ENCODE results near the gene AHSG. TPM values are rescaled to one million over a fixed set of nuclear protein-coding genes. Genes with fewer than 3 reads are reported as not detected.
"Not testable (repeated sequence)": the region's sequence is repeated elsewhere in the genome, so short reads cannot be mapped to it uniquely, and the experiment has no call there.

Gene AHSG
- total RNA-seq, 1 experiment from 2014 or later = 1.6 TPM

DNA sequence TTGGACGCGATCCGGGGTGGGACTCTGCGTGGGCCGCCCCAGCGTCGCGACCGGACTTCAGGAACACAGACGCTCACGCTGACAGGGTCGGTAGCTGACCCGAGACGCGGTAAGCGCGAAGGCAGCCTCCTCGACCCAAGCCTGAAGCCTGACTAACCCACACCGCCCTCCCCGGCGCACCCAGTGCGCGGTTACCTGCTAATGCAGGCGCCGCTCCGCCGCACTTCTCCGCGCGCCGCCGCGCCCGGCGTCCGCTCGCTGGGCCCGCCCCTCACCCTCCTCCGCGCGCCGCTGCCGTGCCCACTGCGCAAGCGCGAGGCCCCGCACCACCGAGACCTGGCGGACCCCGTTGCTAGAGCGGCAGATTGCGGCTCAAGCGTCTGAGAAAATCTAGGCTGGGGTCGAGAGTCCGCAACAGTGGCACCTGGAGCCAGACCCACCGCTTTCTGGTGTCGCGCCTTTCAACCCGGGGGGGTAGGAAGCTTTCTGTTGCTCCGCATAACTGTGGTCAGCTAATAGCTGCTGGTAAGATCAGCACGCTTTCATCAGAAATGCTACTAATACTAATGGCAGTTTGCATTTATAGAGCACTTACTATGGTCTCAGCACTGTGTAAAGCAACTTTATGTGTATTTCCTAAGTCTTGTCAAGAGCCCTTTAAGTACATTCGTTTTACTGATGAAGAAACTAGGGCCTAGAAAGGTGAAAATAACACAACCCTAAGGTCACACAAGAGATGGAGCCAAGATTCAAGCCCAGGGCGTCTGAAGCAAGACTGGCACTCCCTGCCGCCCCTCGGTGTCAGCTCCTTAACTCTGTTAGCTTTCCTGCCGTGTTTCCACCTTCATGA is 45.6 kb upstream of the AHSG start, which contains the start of gene TBCCD1:
TBCCD1 (minus strand) TSS at position 268 of the 850 bp plus-strand sequence. CDS start 3,010 bp downstream, outside the sequence.
- POLR2A ChIA-PET = interaction anchor here (0.5 to 1.3 kb wide), 3 partner anchors 25 to 217 kb away, joined by 3 read pairs; no protein-coding TSS in a partner anchor

GRCh38 chr3:186569361-186569760 is 43.5 kb upstream of the AHSG start:
- H3K9me2 ChIP-seq (ENCODE audit: insufficient read depth); H2AFZ ChIP-seq (ENCODE audit: low read depth, low read length, poor library complexity, severe bottlenecking); DNase-seq (ENCODE audit: low read depth, low spot score); RAD21 ChIA-PET (ENCODE audit: low non-redundant PET in 1 of 2, low total read pairs in 2 of 2, uncharacterized antibody in 2 of 2, unreplicated experiment in 2 of 2); ATAC-seq; BruUV-seq (replicated peaks); H3K9me3 ChIP-seq (ENCODE audit: control insufficient read depth in 1 of 2, insufficient read depth in 1 of 2, low read depth in 1 of 2, low read length in 2 of 2); H3K27me3 ChIP-seq (ENCODE audit: insufficient read depth, low read length); CTCF ChIA-PET; H4K20me1 ChIP-seq (ENCODE audit: insufficient read depth): not testable (repeated sequence)
- peaks cover 11 to 13% of the 10 kb centered on the region in 2 experiments; a peak in 3 of 4 replicates for H3K36me3 ChIP-seq (ENCODE audit: control insufficient read depth in 1 of 2, insufficient read depth in 2 of 2, low read length in 2 of 2)
- POLR2A ChIA-PET = interaction anchor here (1.3 to 1.6 kb wide), 2 partner anchors 12 to 21 kb away, joined by 9 read pairs; no protein-coding TSS in a partner anchor
- peak overlapping the region; percentile 89 for H3K9ac ChIP-seq (ENCODE audit: low read length)
- H3K79me2 ChIP-seq (ENCODE audit: insufficient read depth, low read length) = peaks cover 72% of the 10 kb centered on the region
- peak overlapping the region; percentile 87 to 94 for H3K4me3 ChIP-seq (replicated peaks in 1 of 2; ENCODE audit: low read depth in 1 of 2, low read length in 2 of 2)
- intact Hi-C loops (cut with micrococcal nuclease) = loop anchor here (5.0 kb wide), 1 partner anchor 238 kb away; the partner anchor contains the start of gene RFC4
- H3K27ac ChIP-seq (ENCODE audit: low read depth, low read length) = peak overlapping the region; percentile 44; the same call in 1 of the 2 replicates
- peaks cover 11 to 32% of the 10 kb centered on the region in 2 experiments for H3K4me1 ChIP-seq (ENCODE audit: control insufficient read depth in 1 of 2, insufficient read depth in 2 of 2, low read length in 2 of 2)
- H3K4me2 ChIP-seq (ENCODE audit: low read length) = peak overlapping the region; percentile 92

More for the DNA sequence above, 45.6 kb upstream of the AHSG start, which contains the start of gene TBCCD1:
- Histone ChIP-seq H3K9ac (ENCODE audit: low read length) (peak within 1 kb of the TSS; percentile 90), H4K20me1 (ENCODE audit: insufficient read depth) (no peaks in the 10 kb centered on the region), H3K9me3 (ENCODE audit: control insufficient read depth in 1 of 2, insufficient read depth in 1 of 2, low read depth in 1 of 2, low read length in 2 of 2) (no peaks in the 10 kb centered on the region), H2AFZ (ENCODE audit: low read depth, low read length, poor library complexity, severe bottlenecking) (peak within 1 kb of the TSS; percentile 53), H3K36me3 (ENCODE audit: control insufficient read depth in 1 of 2, insufficient read depth in 2 of 2, low read length in 2 of 2) (peaks cover 3 to 12% of the 10 kb centered on the region in 2 experiments; a peak in 2 of 4 replicates), H3K27ac (ENCODE audit: low read depth, low read length) (peak within 1 kb of the TSS; percentile 71), H3K4me2 (ENCODE audit: low read length) (peak within 1 kb of the TSS; percentile 93), H3K79me2 (ENCODE audit: insufficient read depth, low read length) (peaks cover 72% of the 10 kb centered on the region), H3K4me3 (replicated peaks in 1 of 2; ENCODE audit: low read depth in 1 of 2, low read length in 2 of 2) (peak within 1 kb of the TSS; percentile 91 to 95), H3K27me3 (ENCODE audit: insufficient read depth, low read length) (no peaks in the 10 kb centered on the region), H3K9me2 (ENCODE audit: insufficient read depth) (no peaks in the 10 kb centered on the region), H3K4me1 (ENCODE audit: control insufficient read depth in 1 of 2, insufficient read depth in 2 of 2, low read length in 2 of 2) (peaks cover 11 to 32% of the 10 kb centered on the region in 2 experiments)
- CTCF ChIA-PET = interaction anchor here (1.3 to 3.4 kb wide), 2 partner anchors 49 to 624 kb away, joined by 3 to 12 read pairs; no protein-coding TSS in a partner anchor
- peak; percentile 32; the same call in 1 of the 2 replicates for TF ChIP-seq ZFX (IDR thresholded peaks at IDR 0.05)
- no peak; the same call in none of the 2 replicates for TF ChIP-seq SP1 (IDR thresholded peaks at IDR 0.05; ENCODE audit: low read depth)
- TF ChIP-seq POLR2AphosphoS5 (IDR thresholded peaks at IDR 0.05; ENCODE audit: low read depth, low read length) = peak; percentile 99
- TF ChIP-seq, protein P1, sequence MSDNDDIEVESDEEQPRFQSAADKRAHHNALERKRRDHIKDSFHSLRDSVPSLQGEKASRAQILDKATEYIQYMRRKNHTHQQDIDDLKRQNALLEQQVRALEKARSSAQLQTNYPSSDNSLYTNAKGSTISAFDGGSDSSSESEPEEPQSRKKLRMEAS (IDR thresholded peaks at IDR 0.05) = peak; percentile 68
- peak; percentile 91 for TF ChIP-seq SIN3A (IDR thresholded peaks at IDR 0.05; ENCODE audit: low read depth)
- peak; percentile 53 for TF ChIP-seq YY1 (IDR thresholded peaks at IDR 0.05; ENCODE audit: extremely low read depth, insufficient replicate concordance, low read depth, low read length)
- no peak for TF ChIP-seq EZH2phosphoT487 (IDR thresholded peaks at IDR 0.05; ENCODE audit: borderline replicate concordance)
- peak; percentile 82 for TF ChIP-seq CBX3 (IDR thresholded peaks at IDR 0.05; ENCODE audit: low read depth)
- TF ChIP-seq SRF (IDR thresholded peaks at IDR 0.05; ENCODE audit: low read depth) = peak; percentile 26; the same call in 1 of the 2 replicates
- peak; percentile 91 for TF ChIP-seq POLR2A (IDR thresholded peaks at IDR 0.05; ENCODE audit: borderline replicate concordance, extremely low read depth, insufficient read depth, insufficient read length)
- TF ChIP-seq TCF7L2 (IDR thresholded peaks at IDR 0.05; ENCODE audit: borderline replicate concordance, extremely low read depth, insufficient read depth, insufficient read length) = no peak
- TF ChIP-seq EGR1 (IDR thresholded peaks at IDR 0.05; ENCODE audit: low read depth) = peak; percentile 44
- RAD21 ChIA-PET (ENCODE audit: low non-redundant PET in 1 of 2, low total read pairs in 2 of 2, uncharacterized antibody in 2 of 2, unreplicated experiment in 2 of 2) = no interaction called here
- DNase-seq (ENCODE audit: low read depth, low spot score) (peak; percentile 83), ATAC-seq (peak; percentile 56)
- intact Hi-C loops (cut with micrococcal nuclease) = loop anchor here (5.0 kb wide), 1 partner anchor 240 kb away; the partner anchor contains the start of gene RFC4
- TSS peak; percentile 29 for BruUV-seq (replicated peaks)

Measured in HCT116 (cell line).